ENCODE measurements around the gene ADGRD1.

Gene ADGRD1

GRCh38 chr12:131027876-131028586 lies 74.3 kb downstream of the ADGRD1 start:
- no peak for DNase-seq

GRCh38 chr12:131028587-131029338 lies 75.1 kb downstream of the ADGRD1 start:
- DNase-seq = no peak

- no peak for DNase-seq
Observed at GRCh38 chr12:131030472-131031328, 77.0 kb downstream of the ADGRD1 start.

GRCh38 chr12:131032082-131032750 lies 78.5 kb downstream of the ADGRD1 start:
- no peak for DNase-seq

- no peak for DNase-seq
Observed at GRCh38 chr12:131033486-131033885, 79.8 kb downstream of the ADGRD1 start.

- no peak for DNase-seq
Observed at GRCh38 chr12:131033886-131034482, 80.3 kb downstream of the ADGRD1 start.

- DNase-seq = no peak
Observed at GRCh38 chr12:131034631-131035244, 81.0 kb downstream of the ADGRD1 start.

- DNase-seq = no peak
Observed at GRCh38 chr12:131035245-131035681, 81.6 kb downstream of the ADGRD1 start.

GRCh38 chr12:131038159-131038558 lies 84.5 kb downstream of the ADGRD1 start:
- DNase-seq = no peak

GRCh38 chr12:131038961-131039950 lies 85.5 kb downstream of the ADGRD1 start:
- DNase-seq = no peak

GRCh38 chr12:131040491-131040890 lies 86.8 kb downstream of the ADGRD1 start:
- DNase-seq = no peak

GRCh38 chr12:131041216-131041967 lies 87.7 kb downstream of the ADGRD1 start:
- no peak for DNase-seq

- no peak for DNase-seq
Observed at GRCh38 chr12:131041968-131042833, 88.5 kb downstream of the ADGRD1 start.

- DNase-seq = no peak
Observed at GRCh38 chr12:131042834-131043245, 89.1 kb downstream of the ADGRD1 start.

GRCh38 chr12:131043401-131043871 lies 89.7 kb downstream of the ADGRD1 start:
- DNase-seq = no peak

- DNase-seq = no peak
Observed at GRCh38 chr12:131044136-131044535, 90.4 kb downstream of the ADGRD1 start.

- DNase-seq = no peak
Observed at GRCh38 chr12:131044760-131045381, 91.2 kb downstream of the ADGRD1 start.

Measured in HCEC 1CT (cell line).